ENCODE results near the gene FZR1. TPM values are rescaled to one million over a fixed set of nuclear protein-coding genes. Genes with fewer than 3 reads are reported as not detected.

FZR1 gene
- total and polyA plus RNA-seq, 2 experiments from 2014 or later, result 16.1 to 39.2 TPM

DNA sequence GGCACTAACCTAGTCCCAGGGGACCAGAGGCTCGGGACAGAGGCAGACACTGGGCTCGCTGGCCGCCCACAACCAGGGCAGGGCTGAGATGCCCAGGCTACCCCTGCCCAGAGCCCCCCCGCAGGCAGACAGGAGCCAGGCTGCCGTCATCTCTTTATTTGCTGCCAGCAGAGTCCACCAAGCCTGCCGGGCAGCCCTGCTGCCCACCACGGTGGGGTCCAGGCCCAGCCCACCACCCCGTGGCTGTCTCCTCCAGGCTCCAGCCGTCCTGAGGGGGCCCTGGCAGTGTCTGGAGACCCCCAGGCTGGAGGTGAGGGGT lies 37.9 kb downstream of the FZR1 start:
- Mint-ChIP-seq H3K27ac (no peak overlapping the region), H3K4me3 (no peak overlapping the region), H3K27me3 (ENCODE audit: insufficient read depth, low read depth, poor library complexity) (peaks cover 15% of the 10 kb centered on the region), H3K9me3 (0 out of 3 replicates have a peak, but pooled peaks cover 3% of the 10 kb centered on the region), H3K36me3 (ENCODE audit: low read depth) (peaks cover 14% of the 10 kb centered on the region), H3K4me1 (peaks cover 4% of the 10 kb centered on the region; the same call in 2 of the 3 replicates)
- Histone ChIP-seq H3K27me3 (ENCODE audit: insufficient read depth) (no peaks in the 10 kb centered on the region), H3F3A (replicated peaks; ENCODE audit: low read depth) (peaks cover 13% of the 10 kb centered on the region), H3K4me2 (no peak overlapping the region), H2AFZ (no peak overlapping the region), H3K27ac (ENCODE audit: low read depth) (no peak overlapping the region), H4K20me1 (replicated peaks; ENCODE audit: insufficient read depth) (peaks cover 5% of the 10 kb centered on the region), H3K4me1 (ENCODE audit: insufficient read depth) (no peaks in the 10 kb centered on the region), H3K9me2 (ENCODE audit: insufficient read depth) (no peaks in the 10 kb centered on the region), H3K4me3 (no peak overlapping the region), H3K79me2 (replicated peaks; ENCODE audit: insufficient read depth) (no peaks in the 10 kb centered on the region), H3K36me3 (ENCODE audit: insufficient read depth) (no peaks in the 10 kb centered on the region)
- DNase-seq (ENCODE audit: low spot score) (no peak), ATAC-seq (no peak)
- TF ChIP-seq, protein P1, sequence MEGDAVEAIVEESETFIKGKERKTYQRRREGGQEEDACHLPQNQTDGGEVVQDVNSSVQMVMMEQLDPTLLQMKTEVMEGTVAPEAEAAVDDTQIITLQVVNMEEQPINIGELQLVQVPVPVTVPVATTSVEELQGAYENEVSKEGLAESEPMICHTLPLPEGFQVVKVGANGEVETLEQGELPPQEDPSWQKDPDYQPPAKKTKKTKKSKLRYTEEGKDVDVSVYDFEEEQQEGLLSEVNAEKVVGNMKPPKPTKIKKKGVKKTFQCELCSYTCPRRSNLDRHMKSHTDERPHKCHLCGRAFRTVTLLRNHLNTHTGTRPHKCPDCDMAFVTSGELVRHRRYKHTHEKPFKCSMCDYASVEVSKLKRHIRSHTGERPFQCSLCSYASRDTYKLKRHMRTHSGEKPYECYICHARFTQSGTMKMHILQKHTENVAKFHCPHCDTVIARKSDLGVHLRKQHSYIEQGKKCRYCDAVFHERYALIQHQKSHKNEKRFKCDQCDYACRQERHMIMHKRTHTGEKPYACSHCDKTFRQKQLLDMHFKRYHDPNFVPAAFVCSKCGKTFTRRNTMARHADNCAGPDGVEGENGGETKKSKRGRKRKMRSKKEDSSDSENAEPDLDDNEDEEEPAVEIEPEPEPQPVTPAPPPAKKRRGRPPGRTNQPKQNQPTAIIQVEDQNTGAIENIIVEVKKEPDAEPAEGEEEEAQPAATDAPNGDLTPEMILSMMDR (conservative IDR thresholded peaks at IDR 0.05; ENCODE audit: low read depth in 2 of 2), result no peak
- TF ChIP-seq STAT1 (IDR thresholded peaks at IDR 0.05; ENCODE audit: unreplicated experiment), result no peak
- TF ChIP-seq, protein P2, sequence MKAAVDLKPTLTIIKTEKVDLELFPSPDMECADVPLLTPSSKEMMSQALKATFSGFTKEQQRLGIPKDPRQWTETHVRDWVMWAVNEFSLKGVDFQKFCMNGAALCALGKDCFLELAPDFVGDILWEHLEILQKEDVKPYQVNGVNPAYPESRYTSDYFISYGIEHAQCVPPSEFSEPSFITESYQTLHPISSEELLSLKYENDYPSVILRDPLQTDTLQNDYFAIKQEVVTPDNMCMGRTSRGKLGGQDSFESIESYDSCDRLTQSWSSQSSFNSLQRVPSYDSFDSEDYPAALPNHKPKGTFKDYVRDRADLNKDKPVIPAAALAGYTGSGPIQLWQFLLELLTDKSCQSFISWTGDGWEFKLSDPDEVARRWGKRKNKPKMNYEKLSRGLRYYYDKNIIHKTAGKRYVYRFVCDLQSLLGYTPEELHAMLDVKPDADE (IDR thresholded peaks at IDR 0.05), result no peak
- no peak for TF ChIP-seq CREB1 (CRISPR knock-in tag; IDR thresholded peaks at IDR 0.05; ENCODE audit: low read depth)
- no peak for TF ChIP-seq ZNF331 (CRISPR knock-in tag; IDR thresholded peaks at IDR 0.05; ENCODE audit: low read depth)
- no peak for TF ChIP-seq POLR2AphosphoS5 (IDR thresholded peaks at IDR 0.05; ENCODE audit: low read depth)
- TF ChIP-seq JUNB (IDR thresholded peaks at IDR 0.05; ENCODE audit: unreplicated experiment), result no peak
- TF ChIP-seq EZH2 (IDR thresholded peaks at IDR 0.05; ENCODE audit: low read depth, unreplicated experiment), result no peak
- TF ChIP-seq, protein P3, sequence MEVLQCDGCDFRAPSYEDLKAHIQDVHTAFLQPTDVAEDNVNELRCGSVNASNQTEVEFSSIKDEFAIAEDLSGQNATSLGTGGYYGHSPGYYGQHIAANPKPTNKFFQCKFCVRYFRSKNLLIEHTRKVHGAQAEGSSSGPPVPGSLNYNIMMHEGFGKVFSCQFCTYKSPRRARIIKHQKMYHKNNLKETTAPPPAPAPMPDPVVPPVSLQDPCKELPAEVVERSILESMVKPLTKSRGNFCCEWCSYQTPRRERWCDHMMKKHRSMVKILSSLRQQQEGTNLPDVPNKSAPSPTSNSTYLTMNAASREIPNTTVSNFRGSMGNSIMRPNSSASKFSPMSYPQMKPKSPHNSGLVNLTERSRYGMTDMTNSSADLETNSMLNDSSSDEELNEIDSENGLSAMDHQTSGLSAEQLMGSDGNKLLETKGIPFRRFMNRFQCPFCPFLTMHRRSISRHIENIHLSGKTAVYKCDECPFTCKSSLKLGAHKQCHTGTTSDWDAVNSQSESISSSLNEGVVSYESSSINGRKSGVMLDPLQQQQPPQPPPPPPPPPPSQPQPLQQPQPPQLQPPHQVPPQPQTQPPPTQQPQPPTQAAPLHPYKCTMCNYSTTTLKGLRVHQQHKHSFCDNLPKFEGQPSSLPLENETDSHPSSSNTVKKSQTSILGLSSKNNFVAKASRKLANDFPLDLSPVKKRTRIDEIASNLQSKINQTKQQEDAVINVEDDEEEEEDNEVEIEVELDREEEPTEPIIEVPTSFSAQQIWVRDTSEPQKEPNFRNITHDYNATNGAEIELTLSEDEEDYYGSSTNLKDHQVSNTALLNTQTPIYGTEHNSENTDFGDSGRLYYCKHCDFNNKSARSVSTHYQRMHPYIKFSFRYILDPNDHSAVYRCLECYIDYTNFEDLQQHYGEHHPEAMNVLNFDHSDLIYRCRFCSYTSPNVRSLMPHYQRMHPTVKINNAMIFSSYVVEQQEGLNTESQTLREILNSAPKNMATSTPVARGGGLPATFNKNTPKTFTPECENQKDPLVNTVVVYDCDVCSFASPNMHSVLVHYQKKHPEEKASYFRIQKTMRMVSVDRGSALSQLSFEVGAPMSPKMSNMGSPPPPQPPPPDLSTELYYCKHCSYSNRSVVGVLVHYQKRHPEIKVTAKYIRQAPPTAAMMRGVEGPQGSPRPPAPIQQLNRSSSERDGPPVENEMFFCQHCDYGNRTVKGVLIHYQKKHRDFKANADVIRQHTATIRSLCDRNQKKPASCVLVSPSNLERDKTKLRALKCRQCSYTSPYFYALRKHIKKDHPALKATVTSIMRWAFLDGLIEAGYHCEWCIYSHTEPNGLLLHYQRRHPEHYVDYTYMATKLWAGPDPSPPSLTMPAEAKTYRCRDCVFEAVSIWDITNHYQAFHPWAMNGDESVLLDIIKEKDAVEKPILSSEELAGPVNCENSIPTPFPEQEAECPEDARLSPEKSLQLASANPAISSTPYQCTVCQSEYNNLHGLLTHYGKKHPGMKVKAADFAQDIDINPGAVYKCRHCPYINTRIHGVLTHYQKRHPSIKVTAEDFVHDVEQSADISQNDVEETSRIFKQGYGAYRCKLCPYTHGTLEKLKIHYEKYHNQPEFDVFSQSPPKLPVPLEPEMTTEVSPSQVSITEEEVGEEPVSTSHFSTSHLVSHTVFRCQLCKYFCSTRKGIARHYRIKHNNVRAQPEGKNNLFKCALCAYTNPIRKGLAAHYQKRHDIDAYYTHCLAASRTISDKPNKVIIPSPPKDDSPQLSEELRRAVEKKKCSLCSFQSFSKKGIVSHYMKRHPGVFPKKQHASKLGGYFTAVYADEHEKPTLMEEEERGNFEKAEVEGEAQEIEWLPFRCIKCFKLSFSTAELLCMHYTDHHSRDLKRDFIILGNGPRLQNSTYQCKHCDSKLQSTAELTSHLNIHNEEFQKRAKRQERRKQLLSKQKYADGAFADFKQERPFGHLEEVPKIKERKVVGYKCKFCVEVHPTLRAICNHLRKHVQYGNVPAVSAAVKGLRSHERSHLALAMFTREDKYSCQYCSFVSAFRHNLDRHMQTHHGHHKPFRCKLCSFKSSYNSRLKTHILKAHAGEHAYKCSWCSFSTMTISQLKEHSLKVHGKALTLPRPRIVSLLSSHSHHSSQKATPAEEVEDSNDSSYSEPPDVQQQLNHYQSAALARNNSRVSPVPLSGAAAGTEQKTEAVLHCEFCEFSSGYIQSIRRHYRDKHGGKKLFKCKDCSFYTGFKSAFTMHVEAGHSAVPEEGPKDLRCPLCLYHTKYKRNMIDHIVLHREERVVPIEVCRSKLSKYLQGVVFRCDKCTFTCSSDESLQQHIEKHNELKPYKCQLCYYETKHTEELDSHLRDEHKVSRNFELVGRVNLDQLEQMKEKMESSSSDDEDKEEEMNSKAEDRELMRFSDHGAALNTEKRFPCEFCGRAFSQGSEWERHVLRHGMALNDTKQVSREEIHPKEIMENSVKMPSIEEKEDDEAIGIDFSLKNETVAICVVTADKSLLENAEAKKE (CRISPR knock-in tag; IDR thresholded peaks at IDR 0.05), result no peak
- TF ChIP-seq NANOG (IDR thresholded peaks at IDR 0.05; ENCODE audit: borderline replicate concordance), result no peak
